Mucosa of descending colon (tissue), 3 donors: ENCODE measurements around the gene CFAP74. TPM values are rescaled to one million over a fixed set of nuclear protein-coding genes. Genes with fewer than 3 reads are reported as not detected.
"Not testable (repeated sequence)": the region's sequence is repeated elsewhere in the genome, so short reads cannot be mapped to it uniquely, and the experiment has no call there.

Experiments
- ATAC-seq: fragments of 200-7000 bp; cut with Tn5 transposase; one replicate; pipeline ENCODE4 v1.9.1; 2020; ENCODE audit warnings: mild to moderate bottlenecking, moderate library complexity
- DNase-seq, 3 donors: peaks; one replicate each; pipeline ENCODE4 v3.0.0-alpha.2; 2020
- H3K36me3 ChIP-seq: fragments of 200-600 bp; one replicate; pipeline ENCODE4 v1.8.0; 2021; ENCODE audit warnings: low read depth, mild to moderate bottlenecking
- H3K4me1 ChIP-seq: fragments of 200-600 bp; one replicate; pipeline ENCODE4 v1.8.0; 2021; ENCODE audit warnings: low read depth, mild to moderate bottlenecking
- H3K4me3 ChIP-seq: fragments of 200-600 bp; one replicate; pipeline ENCODE4 v1.8.0; 2021; ENCODE audit warnings: mild to moderate bottlenecking
- H3K9me3 ChIP-seq: fragments of 200-600 bp; one replicate; pipeline ENCODE4 v1.8.0; 2021; ENCODE audit warnings: mild to moderate bottlenecking
- intact Hi-C, 2 donors: fragments of 100-400 bp; cut with DNase I in 1 of 2; cut with micrococcal nuclease in 1 of 2; formaldehyde crosslinking; loops; one replicate each; pipeline versions ENCODE4 v1.11.0 to v1.11.1; 2022; cut with DNase I, micrococcal nuclease
- total RNA-seq, 3 donors: library from RNA; stranded (reverse); fragmentation: NEBNext Ultra II Directional in 2 of 3; extraction: Animal tissue kit (Norgen Biotek cat#: 25700) in 2 of 3; gene quantifications; one replicate each; pipeline versions ENCODE4 v1.2.1 to v1.2.4, GENCODE V29; 2021 to 2023
- TF ChIP-seq, protein P1 (sequence below): fragments of 200-600 bp; IDR thresholded peaks from one replicate; pipeline ENCODE4 v1.8.0; 2022; ENCODE audit warnings: antibody characterized with exemption, mild to moderate bottlenecking
- donor health status: DM: no; HTN: no; CAD: no; lungs with moderate emphysema.
- donor health status: DM: no; HTN: no; CAD: no.
- donor health status: DM: no; HTN: yes; CAD: no.

CFAP74 gene
- total RNA-seq, 3 donors from 2014 or later: 0.06 to 0.13 TPM; not detected in 1

GRCh38 chr1:1984560-1985070 lies 19.0 kb downstream of the CFAP74 start:
- DNase-seq (no peak), ATAC-seq (no peak)
- Histone ChIP-seq H3K36me3 (no peaks in the 10 kb centered on the region), H3K4me1 (no peaks in the 10 kb centered on the region), H3K9me3 (no peaks in the 10 kb centered on the region), H3K4me3 (no peak overlapping the region)
- intact Hi-C loops: no loop called here
- TF ChIP-seq, protein P1, sequence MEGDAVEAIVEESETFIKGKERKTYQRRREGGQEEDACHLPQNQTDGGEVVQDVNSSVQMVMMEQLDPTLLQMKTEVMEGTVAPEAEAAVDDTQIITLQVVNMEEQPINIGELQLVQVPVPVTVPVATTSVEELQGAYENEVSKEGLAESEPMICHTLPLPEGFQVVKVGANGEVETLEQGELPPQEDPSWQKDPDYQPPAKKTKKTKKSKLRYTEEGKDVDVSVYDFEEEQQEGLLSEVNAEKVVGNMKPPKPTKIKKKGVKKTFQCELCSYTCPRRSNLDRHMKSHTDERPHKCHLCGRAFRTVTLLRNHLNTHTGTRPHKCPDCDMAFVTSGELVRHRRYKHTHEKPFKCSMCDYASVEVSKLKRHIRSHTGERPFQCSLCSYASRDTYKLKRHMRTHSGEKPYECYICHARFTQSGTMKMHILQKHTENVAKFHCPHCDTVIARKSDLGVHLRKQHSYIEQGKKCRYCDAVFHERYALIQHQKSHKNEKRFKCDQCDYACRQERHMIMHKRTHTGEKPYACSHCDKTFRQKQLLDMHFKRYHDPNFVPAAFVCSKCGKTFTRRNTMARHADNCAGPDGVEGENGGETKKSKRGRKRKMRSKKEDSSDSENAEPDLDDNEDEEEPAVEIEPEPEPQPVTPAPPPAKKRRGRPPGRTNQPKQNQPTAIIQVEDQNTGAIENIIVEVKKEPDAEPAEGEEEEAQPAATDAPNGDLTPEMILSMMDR: no peak

GRCh38 chr1:1982379-1983232 lies 21.0 kb downstream of the CFAP74 start:
- DNase-seq (no peak), ATAC-seq (no peak)
- Histone ChIP-seq H3K4me1 (no peaks in the 10 kb centered on the region), H3K36me3 (no peaks in the 10 kb centered on the region), H3K9me3 (no peaks in the 10 kb centered on the region), H3K4me3 (no peak overlapping the region)
- TF ChIP-seq, protein P1: no peak
- intact Hi-C loops: no loop called here

GRCh38 chr1:1981631-1982327 lies 21.8 kb downstream of the CFAP74 start:
- H3K9me3 ChIP-seq, H3K36me3 ChIP-seq, H3K4me3 ChIP-seq, DNase-seq, intact Hi-C loops, H3K4me1 ChIP-seq, ATAC-seq: not testable (repeated sequence)

DNA sequence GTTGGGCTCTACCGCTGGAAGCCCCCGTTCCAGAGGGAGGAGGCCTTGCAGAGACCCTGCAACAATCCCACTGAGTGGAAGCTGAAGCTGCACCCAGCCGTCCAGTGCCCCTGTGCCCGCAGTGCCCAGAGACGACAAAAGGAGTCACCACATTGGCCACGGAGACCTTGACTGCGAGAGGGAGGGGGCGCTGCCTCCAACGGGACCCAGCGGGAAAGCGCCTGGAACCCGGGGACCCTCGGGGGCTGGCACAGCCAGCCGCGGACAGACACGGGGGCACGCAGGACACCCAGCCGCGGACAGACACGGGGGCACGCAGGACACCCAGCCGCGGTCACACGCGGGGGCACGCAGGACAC lies 22.5 kb downstream of the CFAP74 start:
- no peak for DNase-seq
- TF ChIP-seq, protein P1: no peak
- Histone ChIP-seq H3K4me1 (no peaks in the 10 kb centered on the region), H3K4me3 (no peak overlapping the region), H3K9me3 (no peaks in the 10 kb centered on the region), H3K36me3 (no peaks in the 10 kb centered on the region)
- ATAC-seq: no peak
- intact Hi-C loops: no loop called here

DNA sequence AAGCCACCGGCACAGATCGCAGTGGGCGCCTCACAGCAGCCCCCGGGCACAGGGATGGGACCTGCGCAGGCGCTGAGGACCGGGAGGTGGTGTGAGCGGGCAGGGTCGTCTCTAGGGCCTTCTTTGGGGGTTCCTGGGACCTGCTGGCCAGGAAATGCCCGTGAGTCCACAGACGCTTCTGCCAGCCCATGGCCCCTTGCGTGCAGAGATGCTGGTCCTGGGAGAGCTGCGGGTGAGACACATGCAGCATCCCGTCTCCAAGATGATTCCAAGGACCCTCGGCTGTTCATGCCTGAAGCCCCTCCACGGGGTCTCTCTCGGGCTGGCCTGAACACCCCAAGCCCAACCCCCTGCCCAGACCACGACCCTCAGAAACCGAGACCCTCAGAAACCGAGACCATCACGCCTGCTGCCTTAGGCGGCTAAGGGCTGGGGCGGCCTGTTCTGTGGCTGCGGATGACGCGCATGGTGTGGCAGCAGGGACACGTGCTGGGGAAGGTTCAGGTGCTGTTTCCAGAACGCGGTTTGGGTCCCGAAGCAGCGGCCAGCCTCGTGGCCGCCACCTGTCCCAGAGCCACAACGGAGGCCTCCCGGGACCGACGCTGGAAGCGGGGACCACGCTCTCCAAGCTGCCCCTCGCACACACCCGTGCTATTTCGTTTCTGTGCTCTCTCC lies 23.0 kb downstream of the CFAP74 start:
- no peak for DNase-seq
- ATAC-seq: no peak
- Histone ChIP-seq H3K36me3 (no peaks in the 10 kb centered on the region), H3K4me3 (no peak overlapping the region), H3K4me1 (no peaks in the 10 kb centered on the region), H3K9me3 (no peaks in the 10 kb centered on the region)
- intact Hi-C loops: no loop called here
- TF ChIP-seq, protein P1: no peak
